NCI-H2107 treated with DMSO at 0.1 percent for 48 hours (cell line): ENCODE results near the gene RHCE.
A peak's percentile ranks its signal among the peaks of the same experiment; 100 is the strongest.
"Not testable (repeated sequence)": the region's sequence is repeated elsewhere in the genome, so short reads cannot be mapped to it uniquely, and the experiment has no call there.

Source experiments
- DNase-seq: peaks from one replicate; lab custom pipeline; 2025; ENCODE audit not compliant: unreplicated experiment; lab: John Stamatoyannopoulos, UW

The RHCE gene

GRCh38 chr1:25433389-25434186, 13.0 kb upstream of the RHCE start:
- DNase-seq: no peak

- no peak for DNase-seq
Observed at GRCh38 chr1:25432749-25433388, 12.2 kb upstream of the RHCE start.

GRCh38 chr1:25431955-25432719, 11.5 kb upstream of the RHCE start:
- DNase-seq: no peak

- DNase-seq: no peak
Observed at GRCh38 chr1:25430967-25431881, 10.6 kb upstream of the RHCE start.

- peak; percentile 98 for DNase-seq
Observed at GRCh38 chr1:25430073-25430966, 9.7 kb upstream of the RHCE start, which contains the start of gene MACO1. Gene MACO1, plus strand, starts transcription at chr1:25430897. Its CDS starts 202 bp downstream, at chr1:25431099.

GRCh38 chr1:25428475-25429166, 8.0 kb upstream of the RHCE start:
- no peak for DNase-seq

- no peak for DNase-seq
Observed at GRCh38 chr1:25427696-25428095, 7.1 kb upstream of the RHCE start.

GRCh38 chr1:25425098-25426085, 4.8 kb upstream of the RHCE start:
- no peak for DNase-seq

GRCh38 chr1:25423206-25423605, 2.6 kb upstream of the RHCE start:
- DNase-seq: not testable (repeated sequence)

- not testable (repeated sequence) for DNase-seq
Observed at GRCh38 chr1:25419339-25419738, 1.3 kb downstream of the RHCE start.

GRCh38 chr1:25417280-25417679, 3.3 kb downstream of the RHCE start:
- not testable (repeated sequence) for DNase-seq

GRCh38 chr1:25414578-25414977, 6.0 kb downstream of the RHCE start:
- not testable (repeated sequence) for DNase-seq

GRCh38 chr1:25414157-25414556, 6.5 kb downstream of the RHCE start:
- not testable (repeated sequence) for DNase-seq

- not testable (repeated sequence) for DNase-seq
Observed at GRCh38 chr1:25412872-25413623, 7.6 kb downstream of the RHCE start.

- not testable (repeated sequence) for DNase-seq
Observed at GRCh38 chr1:25409641-25410427, 10.8 kb downstream of the RHCE start.

GRCh38 chr1:25405731-25406305, 14.8 kb downstream of the RHCE start:
- DNase-seq: peak; percentile 28
